ENCODE measurements around the gene TMED8.
A peak's percentile ranks its signal among the peaks of the same experiment; 100 is the strongest.
"Not testable (repeated sequence)": the region's sequence is repeated elsewhere in the genome, so short reads cannot be mapped to it uniquely, and the experiment has no call there.

Gene TMED8

GRCh38 chr14:77376771-77377501, at the start of gene TMED8, which contains the start of gene SAMD15:
Gene TMED8 (minus strand): TSS chr14:77377094. CDS start chr14:77377053, 41 bp downstream.
Gene SAMD15 (plus strand): TSS chr14:77377379. CDS start chr14:77377419, 40 bp downstream.
- DNase-seq (ENCODE audit: low spot score), result peak; percentile 89

GRCh38 chr14:77426396-77426795, 49.5 kb upstream of the TMED8 start:
- no peak for DNase-seq (ENCODE audit: low spot score)

GRCh38 chr14:77424862-77425261, 48.0 kb upstream of the TMED8 start:
- DNase-seq (ENCODE audit: low spot score), result no peak

- DNase-seq (ENCODE audit: low spot score), result no peak
These were observed 46.5 kb upstream of the TMED8 start, which contains the start of gene NOXRED1 for GRCh38 chr14:77423423-77423822. Gene NOXRED1 (minus strand): TSS chr14:77423523. CDS start chr14:77422889, 634 bp downstream.

GRCh38 chr14:77421201-77421600, 44.3 kb upstream of the TMED8 start:
- DNase-seq (ENCODE audit: low spot score), result no peak

- no peak for DNase-seq (ENCODE audit: low spot score)
These were observed 39.9 kb upstream of the TMED8 start for GRCh38 chr14:77416836-77417235.

GRCh38 chr14:77416098-77416497, 39.2 kb upstream of the TMED8 start:
- not testable (repeated sequence) for DNase-seq (ENCODE audit: low spot score)

- not testable (repeated sequence) for DNase-seq (ENCODE audit: low spot score)
These were observed 38.6 kb upstream of the TMED8 start for GRCh38 chr14:77415403-77416030.

GRCh38 chr14:77409131-77409533, 32.2 kb upstream of the TMED8 start:
- DNase-seq (ENCODE audit: low spot score), result no peak

- DNase-seq (ENCODE audit: low spot score), result no peak
These were observed 30.3 kb upstream of the TMED8 start for GRCh38 chr14:77407158-77407557.

- no peak for DNase-seq (ENCODE audit: low spot score)
These were observed 29.8 kb upstream of the TMED8 start for GRCh38 chr14:77406718-77407117.

- DNase-seq (ENCODE audit: low spot score), result no peak
These were observed 29.2 kb upstream of the TMED8 start for GRCh38 chr14:77406086-77406485.

GRCh38 chr14:77403768-77404167, 26.9 kb upstream of the TMED8 start:
- DNase-seq (ENCODE audit: low spot score), result no peak

GRCh38 chr14:77400216-77400615, 23.3 kb upstream of the TMED8 start:
- DNase-seq (ENCODE audit: low spot score), result no peak

GRCh38 chr14:77390188-77390587, 13.3 kb upstream of the TMED8 start:
- no peak for DNase-seq (ENCODE audit: low spot score)

GRCh38 chr14:77378701-77379100, 1.8 kb upstream of the TMED8 start:
- no peak for DNase-seq (ENCODE audit: low spot score)

GRCh38 chr14:77377502-77377844, 579 bp upstream of the TMED8 start:
- peak; percentile 9 for DNase-seq (ENCODE audit: low spot score)

- DNase-seq (ENCODE audit: low spot score), result peak; percentile 36
These were observed 722 bp downstream of the TMED8 start for GRCh38 chr14:77375973-77376770.

- DNase-seq (ENCODE audit: low spot score), result no peak
These were observed 1.5 kb downstream of the TMED8 start for GRCh38 chr14:77375164-77375950.

GRCh38 chr14:77372304-77372841, 4.5 kb downstream of the TMED8 start:
- DNase-seq (ENCODE audit: low spot score), result no peak

- no peak for DNase-seq (ENCODE audit: low spot score)
These were observed 7.6 kb downstream of the TMED8 start for GRCh38 chr14:77369285-77369684.

- DNase-seq (ENCODE audit: low spot score), result no peak
These were observed 12.7 kb downstream of the TMED8 start for GRCh38 chr14:77364146-77364545.
